Ovary (tissue), 3 donors: Measurements from ENCODE around the gene INF2.

ENCODE experiments used
- EP300 ChIP-seq: sonication (generic); formaldehyde crosslinking; IDR thresholded peaks from one replicate; pipeline ENCODE4 v1.6.1; 2017; ENCODE audit warnings: antibody characterized with exemption
- POLR2A ChIP-seq: fragments of 450-650 bp; IDR thresholded peaks from one replicate; pipeline ENCODE4 v1.6.1; 2017; ENCODE audit warnings: antibody characterized with exemption, mild to moderate bottlenecking, moderate library complexity
- TF ChIP-seq, protein P1 (sequence below), 3 donors: fragments of 450-650 bp in 2 of 3; fragments of 200-600 bp in 1 of 3; IDR thresholded peaks; one replicate each; pipeline versions ENCODE4 v1.5.1 to v1.8.0; 2016 to 2022; ENCODE audit warnings: antibody characterized with exemption in 3 of 3, mild to moderate bottlenecking in 1 of 3
- donor health status: DM: no; HTN: no; CAD: no.

DNA sequence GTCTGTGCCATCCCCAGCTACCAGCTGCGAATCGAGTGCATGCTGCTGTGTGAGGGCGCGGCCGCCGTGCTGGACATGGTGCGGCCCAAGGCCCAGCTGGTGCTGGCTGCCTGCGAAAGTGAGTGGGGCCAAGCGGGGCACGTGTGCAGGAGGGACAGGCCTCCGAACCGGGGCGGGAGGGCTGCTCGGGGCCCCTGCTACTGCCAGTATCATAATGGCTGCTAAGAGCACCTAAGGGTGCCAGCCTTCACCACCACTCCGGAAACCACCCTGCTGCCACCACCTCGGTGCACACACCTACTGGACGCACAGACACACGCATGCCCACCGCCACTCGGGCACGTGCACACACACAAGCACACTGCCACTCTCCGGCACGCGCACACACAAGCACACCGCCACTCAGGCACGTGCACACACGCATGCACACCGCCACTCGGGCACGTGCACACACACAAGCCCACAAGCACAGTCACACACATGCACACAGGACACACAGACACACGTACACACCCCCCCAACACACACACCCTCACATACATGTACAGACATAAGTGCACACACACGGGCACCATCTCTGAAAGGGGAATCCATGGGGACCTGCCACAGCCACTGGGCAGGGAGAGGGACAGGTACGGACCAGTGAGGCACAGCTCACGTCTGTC is 20.8 kb downstream of the INF2 start:
- TF ChIP-seq POLR2A (no peak), EP300 (no peak)
- TF ChIP-seq, protein P1, sequence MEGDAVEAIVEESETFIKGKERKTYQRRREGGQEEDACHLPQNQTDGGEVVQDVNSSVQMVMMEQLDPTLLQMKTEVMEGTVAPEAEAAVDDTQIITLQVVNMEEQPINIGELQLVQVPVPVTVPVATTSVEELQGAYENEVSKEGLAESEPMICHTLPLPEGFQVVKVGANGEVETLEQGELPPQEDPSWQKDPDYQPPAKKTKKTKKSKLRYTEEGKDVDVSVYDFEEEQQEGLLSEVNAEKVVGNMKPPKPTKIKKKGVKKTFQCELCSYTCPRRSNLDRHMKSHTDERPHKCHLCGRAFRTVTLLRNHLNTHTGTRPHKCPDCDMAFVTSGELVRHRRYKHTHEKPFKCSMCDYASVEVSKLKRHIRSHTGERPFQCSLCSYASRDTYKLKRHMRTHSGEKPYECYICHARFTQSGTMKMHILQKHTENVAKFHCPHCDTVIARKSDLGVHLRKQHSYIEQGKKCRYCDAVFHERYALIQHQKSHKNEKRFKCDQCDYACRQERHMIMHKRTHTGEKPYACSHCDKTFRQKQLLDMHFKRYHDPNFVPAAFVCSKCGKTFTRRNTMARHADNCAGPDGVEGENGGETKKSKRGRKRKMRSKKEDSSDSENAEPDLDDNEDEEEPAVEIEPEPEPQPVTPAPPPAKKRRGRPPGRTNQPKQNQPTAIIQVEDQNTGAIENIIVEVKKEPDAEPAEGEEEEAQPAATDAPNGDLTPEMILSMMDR (IDR thresholded peaks at IDR 0.05) = no peak
